Tibial nerve (tissue), 4 donors: ENCODE data around the gene AQP2. TPM values are rescaled to one million over a fixed set of nuclear protein-coding genes. Genes with fewer than 3 reads are reported as not detected.

Experiments
- DNase-seq, 2 donors: peaks; one replicate each; pipeline ENCODE4 v3.0.0-alpha.2; 2019; ENCODE audit warnings: low spot score in 2 of 2
- H3K27ac ChIP-seq, 4 donors: fragments of 200-600 bp; sonication (generic) in 3 of 4; one replicate each; pipeline ENCODE4 v1.5.1; 2017 to 2019; ENCODE audit warnings: mild to moderate bottlenecking in 1 of 4
- H3K27me3 ChIP-seq, 2 donors: fragments of 200-600 bp; sonication (generic) in 1 of 2; one replicate each; pipeline versions ENCODE4 v1.5.1 to v1.6.0; 2017 to 2019
- H3K36me3 ChIP-seq, 3 donors: fragments of 200-600 bp; sonication (generic); one replicate each; pipeline ENCODE4 v1.5.1; 2018 to 2019
- H3K4me1 ChIP-seq, 4 donors: fragments of 200-600 bp; sonication (generic) in 3 of 4; one replicate each; pipeline ENCODE4 v1.5.1; 2017 to 2019
- H3K4me3 ChIP-seq, 4 donors: fragments of 200-600 bp; sonication (generic) in 3 of 4; one replicate each; pipeline ENCODE4 v1.5.1; 2017 to 2019; ENCODE audit warnings: mild to moderate bottlenecking in 1 of 4, moderate library complexity in 1 of 4
- H3K9me3 ChIP-seq, 4 donors: fragments of 200-600 bp; sonication (generic) in 3 of 4; one replicate each; pipeline ENCODE4 v1.5.1; 2017 to 2019
- EP300 ChIP-seq, 2 donors: sonication (generic); formaldehyde crosslinking; IDR thresholded peaks; one replicate each; pipeline ENCODE4 v1.6.1; 2017; ENCODE audit warnings: antibody characterized with exemption in 2 of 2, mild to moderate bottlenecking in 1 of 2
- POLR2A ChIP-seq, 2 donors: fragments of 450-650 bp; IDR thresholded peaks; one replicate each; pipeline ENCODE4 v1.6.1; 2017; ENCODE audit warnings: antibody characterized with exemption in 2 of 2, mild to moderate bottlenecking in 2 of 2, moderate library complexity in 2 of 2
- WGBS, 2 donors: methylation state at CpG; one replicate each; pipeline ENCODE4 v1.1.5; 2018; 5-methylcytosine and 5-hydroxymethylcytosine counted together
- total RNA-seq, 4 donors: library from RNA; depleted of rRNA; stranded (reverse); fragments of >200 nt; gene quantifications; one replicate each; pipeline ENCODE4 v1.1.0, GENCODE V29; 2016
- TF ChIP-seq, protein P1 (sequence below), 5 experiments: fragments of 200-600 bp in 3 of 5; fragments of 450-650 bp in 2 of 5; sonication (generic) in 3 of 5; IDR thresholded peaks; one replicate each; pipeline ENCODE4 v1.5.1; 2016 to 2019; ENCODE audit warnings: antibody characterized with exemption in 5 of 5, mild to moderate bottlenecking in 3 of 5, moderate library complexity in 2 of 5

The AQP2 gene
- total RNA-seq, 4 donors from 2014 or later, result not detected

DNA sequence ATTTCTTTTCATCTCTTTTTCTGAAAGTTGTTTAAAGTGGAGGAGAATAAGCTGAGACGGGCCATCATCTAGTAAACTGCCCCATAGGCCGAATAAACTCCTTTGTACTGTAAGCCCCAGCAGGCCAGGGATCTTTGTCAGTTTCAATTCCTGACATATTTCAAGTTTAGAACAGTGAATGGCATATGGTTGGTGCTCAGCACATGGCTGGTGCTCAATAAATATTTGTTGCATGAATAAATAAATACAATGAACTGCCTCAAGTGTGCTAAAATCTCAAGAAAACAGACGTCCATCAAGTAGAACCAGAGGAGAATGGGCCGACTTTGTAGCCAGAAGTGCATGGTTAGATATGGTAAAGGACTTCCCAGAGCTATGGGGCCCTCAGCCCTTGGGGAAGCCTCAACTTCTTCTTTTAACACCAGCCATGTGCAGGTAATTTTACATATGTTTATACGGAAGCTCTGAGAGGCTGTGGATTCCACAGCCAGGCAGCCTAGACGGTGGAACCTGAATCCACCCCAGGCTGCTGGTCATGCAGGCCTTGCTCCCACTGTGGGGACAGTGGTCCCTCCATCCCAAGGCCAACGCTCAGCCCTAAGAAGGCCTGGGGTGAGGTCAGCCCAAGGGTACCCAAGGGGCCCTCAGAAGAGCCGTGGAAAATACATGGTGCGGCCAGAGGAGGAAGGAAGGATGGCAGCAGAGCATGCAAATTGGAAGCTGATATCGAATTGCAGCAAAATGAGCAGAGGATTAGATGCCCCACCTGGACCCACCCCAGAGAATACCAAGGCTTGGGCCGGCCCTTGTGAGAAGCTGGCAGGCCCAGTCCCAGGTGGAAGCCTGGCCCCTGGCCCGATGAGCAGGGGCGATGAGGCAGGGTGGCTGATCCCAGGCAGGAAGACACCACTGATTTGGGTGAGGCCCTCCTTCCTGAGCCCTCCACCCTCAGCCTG, 8.7 kb upstream of the AQP2 start:
- Histone ChIP-seq H3K36me3 (no peaks in the 10 kb centered on the region), H3K9me3 (no peaks in the 10 kb centered on the region), H3K4me1 (peaks cover 0 to 18% (median 3%) of the 10 kb centered on the region in 4 donors), H3K4me3 (no peak overlapping the region), H3K27ac (no peak overlapping the region), H3K27me3 (no peaks in the 10 kb centered on the region)
- DNase-seq, result no peak
- WGBS, 2 donors, result 70 to 75% methylated on average over 13 of the region's 13 CpGs
- TF ChIP-seq EP300 (IDR thresholded peaks at IDR 0.05), result no peak
- TF ChIP-seq, protein P1, sequence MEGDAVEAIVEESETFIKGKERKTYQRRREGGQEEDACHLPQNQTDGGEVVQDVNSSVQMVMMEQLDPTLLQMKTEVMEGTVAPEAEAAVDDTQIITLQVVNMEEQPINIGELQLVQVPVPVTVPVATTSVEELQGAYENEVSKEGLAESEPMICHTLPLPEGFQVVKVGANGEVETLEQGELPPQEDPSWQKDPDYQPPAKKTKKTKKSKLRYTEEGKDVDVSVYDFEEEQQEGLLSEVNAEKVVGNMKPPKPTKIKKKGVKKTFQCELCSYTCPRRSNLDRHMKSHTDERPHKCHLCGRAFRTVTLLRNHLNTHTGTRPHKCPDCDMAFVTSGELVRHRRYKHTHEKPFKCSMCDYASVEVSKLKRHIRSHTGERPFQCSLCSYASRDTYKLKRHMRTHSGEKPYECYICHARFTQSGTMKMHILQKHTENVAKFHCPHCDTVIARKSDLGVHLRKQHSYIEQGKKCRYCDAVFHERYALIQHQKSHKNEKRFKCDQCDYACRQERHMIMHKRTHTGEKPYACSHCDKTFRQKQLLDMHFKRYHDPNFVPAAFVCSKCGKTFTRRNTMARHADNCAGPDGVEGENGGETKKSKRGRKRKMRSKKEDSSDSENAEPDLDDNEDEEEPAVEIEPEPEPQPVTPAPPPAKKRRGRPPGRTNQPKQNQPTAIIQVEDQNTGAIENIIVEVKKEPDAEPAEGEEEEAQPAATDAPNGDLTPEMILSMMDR (IDR thresholded peaks at IDR 0.05), result no peak
- TF ChIP-seq POLR2A (IDR thresholded peaks at IDR 0.05), result no peak

DNA sequence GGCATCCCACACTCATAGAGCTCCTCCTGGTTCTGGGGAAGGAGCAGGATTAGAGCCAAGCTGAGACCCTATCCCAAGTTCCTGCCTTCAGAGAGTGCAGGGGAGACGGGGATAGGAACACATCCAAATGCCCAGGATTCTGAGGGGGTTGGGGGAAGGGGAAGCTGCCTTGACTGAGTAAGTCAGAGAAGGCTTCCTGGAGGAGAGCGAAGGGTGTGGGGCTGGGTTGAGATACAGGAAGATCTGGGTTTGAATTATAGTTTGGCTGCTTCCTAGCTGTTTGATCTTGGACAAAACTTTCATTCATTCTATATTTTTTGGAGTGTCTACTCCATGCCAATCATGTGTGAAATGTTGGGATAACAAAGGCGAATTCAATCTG, 8.0 kb upstream of the AQP2 start:
- no peak for DNase-seq
- H3K4me1 ChIP-seq, result peaks cover 0 to 18% (median 3%) of the 10 kb centered on the region in 4 donors
- WGBS, 2 donors, result 76 to 91% methylated on average over 3 of the region's 3 CpGs
- no peak overlapping the region for H3K4me3 ChIP-seq
- H3K9me3 ChIP-seq, result no peaks in the 10 kb centered on the region
- H3K27ac ChIP-seq, result no peak overlapping the region
- H3K27me3 ChIP-seq, result no peaks in the 10 kb centered on the region
- TF ChIP-seq POLR2A (IDR thresholded peaks at IDR 0.05) (no peak), EP300 (IDR thresholded peaks at IDR 0.05) (no peak)
- TF ChIP-seq, protein P1 (IDR thresholded peaks at IDR 0.05), result no peak
- H3K36me3 ChIP-seq, result no peaks in the 10 kb centered on the region

DNA sequence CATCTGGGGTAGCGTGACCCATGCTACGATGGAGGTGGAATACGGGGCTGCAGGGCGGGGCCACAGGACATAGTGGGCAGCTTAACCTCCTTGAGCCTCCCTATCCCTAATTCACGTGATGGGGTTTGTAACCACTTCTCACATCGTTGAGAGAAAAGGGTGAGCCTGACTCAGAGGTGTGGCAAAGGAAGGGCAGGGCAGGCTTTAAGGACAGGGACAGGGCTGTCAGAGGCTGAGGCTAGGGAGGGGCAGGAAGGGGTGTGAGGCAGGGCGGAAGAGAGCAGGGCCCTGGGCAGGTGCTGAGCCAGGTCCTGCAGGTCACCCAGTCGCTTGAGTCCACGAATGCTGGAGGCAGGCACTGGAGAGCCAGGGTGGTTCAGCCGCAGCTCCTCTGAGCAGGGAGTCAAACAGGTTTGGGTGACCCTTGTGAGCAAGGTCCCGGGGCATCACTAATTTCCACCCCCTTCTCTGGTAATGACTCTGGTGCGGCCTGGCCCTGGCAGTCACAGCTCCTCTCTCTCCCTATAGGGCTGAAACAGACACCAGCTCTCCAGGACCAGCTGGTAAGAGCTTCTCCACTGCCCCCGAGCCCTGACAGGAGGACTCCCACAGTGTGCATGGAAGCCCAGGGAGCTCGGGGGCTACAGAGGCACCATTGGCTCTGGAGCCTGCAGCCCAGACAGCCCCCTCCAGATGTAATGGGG, 7.5 kb upstream of the AQP2 start:
- DNase-seq, result no peak

DNA sequence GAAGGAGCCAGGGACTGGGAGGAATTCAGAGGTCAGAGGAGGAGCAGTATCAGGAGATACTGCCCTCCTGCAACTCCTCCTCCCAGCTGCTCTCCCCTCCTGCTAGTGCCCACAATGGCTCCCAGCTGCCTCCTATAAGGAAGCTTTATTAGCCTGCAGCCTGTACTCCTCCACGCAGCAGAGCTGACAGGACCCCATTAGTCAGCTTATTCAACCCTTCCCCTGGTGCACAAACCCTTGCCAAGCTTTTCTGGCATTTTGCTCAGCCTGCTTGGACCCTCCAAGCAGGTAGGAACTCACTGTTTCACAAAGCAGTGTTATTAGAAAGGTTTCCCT, 6.9 kb upstream of the AQP2 start:
- 80 to 93% methylated on average over 1 of the region's 1 CpG for WGBS, 2 donors

More for the DNA sequence above, 7.5 kb upstream of the AQP2 start:
- Histone ChIP-seq H3K4me3 (no peak overlapping the region), H3K4me1 (peaks cover 0 to 18% (median 3%) of the 10 kb centered on the region in 4 donors), H3K36me3 (no peaks in the 10 kb centered on the region), H3K27me3 (no peaks in the 10 kb centered on the region), H3K27ac (no peak overlapping the region), H3K9me3 (no peaks in the 10 kb centered on the region)
- 66 to 78% methylated on average over 10 to 14 of the region's 14 CpGs for WGBS, 2 donors
- TF ChIP-seq EP300 (IDR thresholded peaks at IDR 0.05) (no peak), POLR2A (IDR thresholded peaks at IDR 0.05) (no peak)
- TF ChIP-seq, protein P1 (IDR thresholded peaks at IDR 0.05), result no peak

DNA sequence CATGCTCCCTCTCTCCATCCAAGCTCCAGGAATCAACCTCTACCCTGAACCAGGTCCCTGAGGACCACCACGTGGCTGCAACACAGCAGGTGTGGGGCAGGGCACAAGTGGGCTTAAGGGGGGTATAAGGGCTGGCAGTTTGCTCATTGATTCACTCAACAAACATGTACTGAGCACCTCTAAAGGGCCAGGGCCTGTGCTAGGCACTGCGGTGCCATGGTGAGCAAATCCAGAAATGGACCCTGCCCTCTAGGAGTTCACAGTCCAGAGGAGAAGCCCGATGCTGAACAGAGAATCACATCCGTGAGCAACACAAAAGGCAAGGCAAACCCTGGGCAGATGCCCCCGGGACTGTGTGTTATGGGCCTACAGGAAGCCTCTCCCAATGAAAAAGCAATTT, 6.5 kb upstream of the AQP2 start:
- 86 to 87% methylated on average over 5 of the region's 5 CpGs for WGBS, 2 donors
- Histone ChIP-seq H3K36me3 (no peaks in the 10 kb centered on the region), H3K27me3 (no peaks in the 10 kb centered on the region), H3K4me1 (peaks cover 0 to 18% (median 3%) of the 10 kb centered on the region in 4 donors), H3K9me3 (no peaks in the 10 kb centered on the region), H3K27ac (no peak overlapping the region), H3K4me3 (no peak overlapping the region)
- no peak for DNase-seq
- TF ChIP-seq EP300 (IDR thresholded peaks at IDR 0.05), result no peak
- no peak for TF ChIP-seq POLR2A (IDR thresholded peaks at IDR 0.05)
- TF ChIP-seq, protein P1 (IDR thresholded peaks at IDR 0.05), result no peak

More for the DNA sequence above, 6.9 kb upstream of the AQP2 start:
- TF ChIP-seq EP300 (IDR thresholded peaks at IDR 0.05), result no peak
- Histone ChIP-seq H3K4me1 (peaks cover 0 to 18% (median 3%) of the 10 kb centered on the region in 4 donors), H3K36me3 (no peaks in the 10 kb centered on the region), H3K4me3 (no peak overlapping the region), H3K9me3 (no peaks in the 10 kb centered on the region), H3K27me3 (no peaks in the 10 kb centered on the region), H3K27ac (no peak overlapping the region)
- DNase-seq, result no peak
